GM19467 (cell line): ENCODE measurements around the gene OR8B4.
"Not testable (repeated sequence)": the region's sequence is repeated elsewhere in the genome, so short reads cannot be mapped to it uniquely, and the experiment has no call there.

Experiments used
- ATAC-seq: cut with Tn5 transposase; IDR thresholded peaks from one replicate; pipeline ENCODE4 v1.9.1; 2021; ENCODE audit warnings: mild to moderate bottlenecking, moderate library complexity; ENCODE audit not compliant: unreplicated experiment

OR8B4 gene

GRCh38 chr11:124424384-124424921 is at the start of gene OR8B4:
Gene OR8B4, minus strand, starts transcription at chr11:124424871. Its CDS starts 0 bp downstream, at chr11:124424871.
- no peak for ATAC-seq

GRCh38 chr11:124474079-124474478 is 49.4 kb upstream of the OR8B4 start:
- no peak for ATAC-seq

DNA sequence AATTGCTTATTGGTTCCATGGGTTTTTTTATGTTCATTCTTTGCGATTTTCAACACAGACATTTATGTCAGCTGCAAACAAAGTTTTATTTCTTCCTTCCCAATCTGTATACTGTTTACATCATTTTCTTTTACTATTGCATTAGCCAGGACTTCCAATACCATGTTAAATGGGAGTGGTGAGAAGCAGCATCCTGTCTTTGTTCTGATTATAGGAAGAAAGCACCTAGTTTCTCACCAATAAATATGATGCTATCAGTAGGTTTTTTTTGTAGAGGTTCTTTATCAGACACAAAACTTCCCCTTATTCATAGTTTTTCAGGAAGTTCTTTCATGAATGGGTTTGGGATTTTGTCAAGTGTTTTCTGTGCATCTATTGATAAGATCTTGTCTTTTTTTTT is 48.8 kb upstream of the OR8B4 start:
- no peak for ATAC-seq

DNA sequence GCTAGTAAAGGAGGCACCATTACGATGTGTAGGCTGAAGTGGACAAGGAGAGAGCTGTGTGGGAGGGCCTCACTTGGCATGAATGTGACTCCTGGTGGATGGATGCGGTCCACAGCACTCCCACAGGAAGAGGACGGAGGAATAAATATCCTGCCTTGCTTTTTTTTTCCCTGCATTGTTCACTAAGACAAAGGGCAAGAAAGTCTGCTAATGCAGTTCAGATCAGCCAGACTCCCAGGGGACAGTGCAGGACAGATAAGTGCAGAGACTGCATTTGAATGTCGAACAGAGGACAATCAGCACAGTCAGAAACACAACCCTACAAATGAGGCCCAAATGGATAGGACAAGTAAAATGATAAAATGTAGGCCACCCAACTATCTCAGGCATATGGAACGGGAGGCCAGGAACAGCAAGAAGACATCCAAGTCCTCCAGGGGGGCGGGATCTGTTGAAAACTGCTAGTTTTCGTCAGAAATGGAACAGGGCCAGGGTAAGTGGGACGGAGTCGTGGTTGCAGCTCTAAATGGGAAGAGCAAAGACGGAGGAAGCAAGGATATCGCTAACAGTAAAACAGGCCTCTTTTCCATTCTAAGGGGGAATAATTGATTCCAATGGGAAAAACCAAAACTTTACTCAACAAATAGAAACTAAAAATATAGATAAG is 46.0 kb upstream of the OR8B4 start:
- no peak for ATAC-seq

GRCh38 chr11:124467381-124467927 is 42.8 kb upstream of the OR8B4 start:
- no peak for ATAC-seq

DNA sequence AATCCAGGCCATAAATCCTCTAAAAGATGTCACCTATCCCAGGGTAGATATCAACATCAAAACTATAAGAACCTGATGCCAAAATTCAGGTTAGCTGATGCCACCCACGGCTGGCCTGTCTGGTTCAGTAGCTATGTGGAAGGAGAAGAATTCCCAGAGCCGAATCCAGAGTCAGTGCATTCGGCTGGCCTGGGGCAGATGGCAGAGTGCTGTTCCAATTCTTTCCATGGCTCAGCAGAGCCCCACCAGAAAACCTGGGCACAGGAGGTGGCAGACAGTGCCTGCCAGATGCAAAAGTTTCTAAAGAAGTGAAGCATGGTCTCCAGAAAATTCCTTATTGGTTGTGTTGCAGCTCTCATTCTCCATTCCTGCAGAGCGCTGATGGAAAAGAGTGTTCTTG is 40.7 kb upstream of the OR8B4 start:
- no peak for ATAC-seq

GRCh38 chr11:124463990-124464389 is 39.3 kb upstream of the OR8B4 start:
- ATAC-seq: no peak

DNA sequence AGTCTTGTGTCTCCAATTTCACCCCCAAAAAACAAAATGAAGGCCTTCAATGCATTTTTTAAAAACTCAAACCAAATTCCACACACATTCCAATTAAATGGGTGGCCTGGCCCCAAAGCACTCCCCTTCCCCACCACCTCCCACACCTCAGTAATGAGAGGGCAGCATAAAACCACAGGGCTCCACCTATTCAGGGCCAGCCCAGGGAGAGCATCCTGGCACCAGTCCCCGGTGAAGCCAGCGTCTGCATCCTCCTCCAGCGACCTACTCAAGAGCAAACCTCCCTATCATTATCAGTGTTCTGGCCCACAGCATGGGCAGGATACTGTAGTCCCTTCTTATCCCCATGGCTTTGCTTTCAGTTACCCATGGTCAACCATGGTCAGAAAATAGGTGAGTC is 38.7 kb upstream of the OR8B4 start:
- no peak for ATAC-seq

- no peak for ATAC-seq
These were observed 35.8 kb upstream of the OR8B4 start for GRCh38 chr11:124460459-124460858.

DNA sequence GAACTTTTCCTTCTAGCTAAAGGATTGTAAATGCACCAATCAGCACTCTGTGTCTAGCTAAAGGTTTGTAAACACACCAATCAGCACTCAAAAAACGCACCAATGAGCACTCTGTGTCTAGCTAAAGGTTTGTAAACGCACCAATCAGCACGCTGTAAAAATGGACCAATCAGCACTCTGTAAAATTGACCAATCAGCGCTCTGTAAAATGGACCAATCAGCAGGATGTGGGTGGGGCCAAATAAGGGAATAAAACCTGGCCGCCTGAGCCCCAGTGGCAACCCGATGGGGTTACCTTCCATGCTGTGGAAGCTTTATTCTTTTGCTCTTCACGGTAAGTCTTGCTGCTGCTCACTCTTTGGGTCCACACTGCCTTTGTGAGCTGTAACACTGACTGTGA is 34.7 kb upstream of the OR8B4 start:
- ATAC-seq: not testable (repeated sequence)

GRCh38 chr11:124454552-124454951 is 29.9 kb upstream of the OR8B4 start:
- ATAC-seq: no peak

DNA sequence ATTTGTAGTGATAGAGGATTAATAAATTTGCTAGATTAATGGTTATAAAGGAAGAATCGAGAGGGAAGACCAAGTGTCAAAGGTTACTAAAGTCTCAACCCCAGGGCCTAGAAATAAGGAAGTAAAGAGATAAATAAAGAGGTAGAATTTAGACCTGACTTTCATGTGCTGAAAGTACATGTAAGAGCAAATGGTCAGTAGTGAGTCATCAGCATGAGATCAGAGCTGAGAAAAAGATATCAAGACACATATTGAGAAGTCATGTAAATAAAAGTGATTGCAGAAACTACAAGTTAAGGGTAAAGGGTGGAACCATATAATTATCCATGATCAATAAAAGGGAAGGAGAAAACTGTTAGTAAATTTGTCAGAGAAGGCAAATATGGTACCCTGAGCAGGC is 22.2 kb upstream of the OR8B4 start:
- no peak for ATAC-seq

GRCh38 chr11:124445646-124446150 is 21.0 kb upstream of the OR8B4 start, which contains the start of gene OR8B8:
Gene OR8B8, minus strand, starts transcription at chr11:124445696. Its CDS starts 4,611 bp downstream, at chr11:124441085.
- no peak for ATAC-seq

- ATAC-seq: no peak
These were observed 18.2 kb upstream of the OR8B4 start for GRCh38 chr11:124442847-124443246.

DNA sequence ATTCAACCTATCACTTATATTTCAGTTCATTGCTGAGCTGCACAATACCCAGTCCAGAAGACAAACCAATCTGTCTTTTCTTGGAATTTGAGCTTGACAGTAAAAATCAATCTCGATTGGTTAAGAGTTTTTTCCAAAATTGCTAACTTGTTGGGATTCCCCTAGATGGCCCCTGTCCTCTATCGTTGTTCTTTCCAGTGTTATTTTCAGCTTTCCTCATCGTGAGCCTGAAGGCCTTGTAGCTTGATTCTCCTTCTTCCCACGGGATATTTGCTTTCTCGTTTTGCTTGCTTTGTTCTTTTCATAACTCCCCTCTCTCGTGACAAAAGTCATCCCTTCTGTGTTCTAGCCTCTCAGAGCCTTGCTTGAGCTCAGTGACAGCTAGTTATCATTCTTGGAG is 17.8 kb upstream of the OR8B4 start:
- no peak for ATAC-seq

- ATAC-seq: no peak
These were observed 16.8 kb upstream of the OR8B4 start for GRCh38 chr11:124441519-124441918.

GRCh38 chr11:124441081-124441480 is 16.4 kb upstream of the OR8B4 start:
- ATAC-seq: no peak

DNA sequence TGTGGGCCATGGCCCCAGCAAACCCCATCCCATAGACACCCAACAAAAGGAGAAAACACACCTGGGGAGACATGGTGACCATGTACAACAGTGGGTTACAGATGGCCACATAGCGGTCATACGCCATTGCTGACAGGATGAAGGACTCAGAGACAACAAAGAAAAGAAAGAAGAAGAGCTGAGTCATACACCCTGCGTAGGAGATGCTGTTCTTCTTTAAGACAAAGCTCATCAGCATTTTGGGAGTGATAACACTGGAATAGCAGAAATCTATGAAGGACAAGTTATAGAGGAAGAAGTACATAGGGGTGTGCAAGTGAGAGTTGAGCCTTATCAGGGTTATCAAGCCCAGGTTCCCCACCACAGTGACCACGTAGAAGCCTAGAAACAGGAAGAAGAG is 15.9 kb upstream of the OR8B4 start:
- ATAC-seq: no peak

DNA sequence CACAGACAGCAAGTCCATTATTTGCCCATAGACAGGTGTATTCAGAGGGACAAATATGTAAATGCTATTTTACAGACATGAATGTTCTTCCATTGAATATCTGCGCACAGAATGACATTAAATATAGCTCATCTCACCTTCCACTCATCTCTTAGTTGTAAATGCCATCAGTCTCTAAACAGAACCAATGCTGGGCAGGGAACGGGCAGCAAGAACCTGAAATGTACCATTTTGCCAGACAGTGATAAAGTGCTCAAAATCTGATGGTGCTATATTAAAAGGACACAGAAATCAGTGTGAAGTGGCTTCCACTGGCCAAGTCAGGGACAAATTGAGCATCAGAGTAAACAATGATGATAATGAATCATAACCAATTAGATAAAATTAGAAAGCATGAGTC is 10.0 kb upstream of the OR8B4 start:
- ATAC-seq: no peak

GRCh38 chr11:124429599-124429998 is 4.9 kb upstream of the OR8B4 start:
- no peak for ATAC-seq

DNA sequence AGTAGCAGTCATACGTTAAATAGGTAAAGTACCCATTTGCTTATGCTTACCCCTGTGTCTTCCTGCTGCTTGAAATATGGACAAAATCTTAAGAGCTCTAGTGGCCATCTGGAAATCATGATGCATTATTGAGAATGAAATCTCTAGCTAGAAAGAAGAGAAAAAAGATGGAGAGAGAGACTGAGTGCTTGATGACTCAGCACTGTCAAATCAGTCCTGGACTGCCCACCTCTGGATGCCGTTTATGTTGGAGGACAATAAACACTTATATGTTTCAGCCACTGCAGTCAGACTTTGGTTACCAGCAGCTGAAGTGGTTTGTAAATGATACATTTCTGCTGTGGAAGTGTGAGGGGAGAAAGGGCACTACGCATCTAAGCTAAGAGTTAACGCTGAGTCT is 3.6 kb downstream of the OR8B4 start:
- no peak for ATAC-seq

DNA sequence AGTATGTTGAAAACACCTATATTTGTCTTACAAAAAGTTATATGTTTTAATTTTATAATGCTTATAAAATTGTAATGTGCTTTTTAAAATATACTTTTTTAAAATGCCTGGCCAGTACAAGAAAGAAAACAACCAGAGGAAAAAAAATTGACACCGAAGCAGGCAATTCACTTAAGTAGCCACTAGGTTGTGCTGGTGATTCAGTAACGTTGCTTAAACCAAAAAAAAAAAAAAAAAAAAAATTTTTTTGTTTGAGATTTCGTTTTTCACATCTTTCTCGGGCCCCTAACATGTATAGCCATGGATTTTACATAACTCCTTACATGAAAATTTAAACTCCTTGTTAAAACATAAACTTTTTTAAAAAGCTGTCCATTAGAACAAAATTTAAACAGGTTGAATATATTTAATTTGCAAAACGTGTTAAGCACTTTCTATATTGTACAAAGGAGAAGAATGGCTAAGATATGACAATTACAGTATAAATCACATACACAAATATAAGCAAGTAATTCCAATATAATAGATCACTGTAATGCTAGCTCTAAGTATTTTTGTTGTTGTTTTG is 9.2 kb downstream of the OR8B4 start:
- ATAC-seq: no peak
